Endothelial cell of umbilical vein (primary cell): ENCODE results near the gene XPO6. TPM values are rescaled to one million over a fixed set of nuclear protein-coding genes. Genes with fewer than 3 reads are reported as not detected.

Experiments
- BruUV-seq: library from RNA; stranded (reverse); fragments of 400-500 nt; replicated peaks from 2 replicates; lab custom pipeline; 2021; lab: Mats Ljungman, UMichigan
- CTCF ChIA-PET: fragments of 300-600, 350-600 bp; sonication (Branson Sonifier 250); formaldehyde crosslinking; loops from one replicate; lab custom pipeline; 2021; ENCODE audit warnings: antibody characterized with exemption, inconsistent platforms; lab: Charles Lee
- POLR2A ChIA-PET: fragments of 300-600, 350-600 bp; sonication (Branson Sonifier 250); formaldehyde crosslinking; loops from one replicate; lab custom pipeline; 2021; ENCODE audit warnings: antibody characterized with exemption, inconsistent platforms; lab: Charles Lee
- DNase-seq: peaks from one replicate; pipeline ENCODE4 v3.0.0-alpha.2; 2011; ENCODE audit warnings: low read depth, low spot score
- FAIRE-seq: peaks from 2 replicates; lab custom pipeline; 2011; peaks lifted over from hg19 to GRCh38; lab: Jason Lieb, UNC
- H2AFZ ChIP-seq: 2 replicates; pipeline ENCODE4 v1.6.0; 2012; ENCODE audit warnings: low read depth, low read length, control low read depth, inconsistent platforms
- H3K27ac ChIP-seq: 2 replicates; pipeline ENCODE4 v1.5.1; 2011; ENCODE audit warnings: low read depth, mild to moderate bottlenecking, control low read depth, low read length, moderate library complexity; ENCODE audit not compliant: insufficient read depth
- H3K27me3 ChIP-seq, 2 experiments: 2 replicates each; pipeline versions ENCODE4 v1.6.0 to v1.6.1; 2011; ENCODE audit warnings: low read length in 2 of 2, mixed read lengths in 1 of 2; ENCODE audit not compliant: control insufficient read depth in 2 of 2, insufficient read depth in 2 of 2
- H3K36me3 ChIP-seq, 2 experiments: 2 replicates in 1 of 2; 3 replicates in 1 of 2; pipeline ENCODE4 v1.5.1; 2011; ENCODE audit warnings: low read length in 2 of 2, mild to moderate bottlenecking in 1 of 2, moderate library complexity in 1 of 2; ENCODE audit not compliant: control insufficient read depth in 2 of 2, insufficient read depth in 2 of 2; ENCODE audit errors: extremely low read depth in 1 of 2
- H3K4me1 ChIP-seq: 3 replicates; pipeline ENCODE4 v1.5.1; 2011; ENCODE audit warnings: mild to moderate bottlenecking, low read length; ENCODE audit not compliant: control insufficient read depth, insufficient read depth; ENCODE audit errors: extremely low read depth
- H3K4me2 ChIP-seq: 2 replicates; pipeline ENCODE4 v1.6.1; 2011; ENCODE audit warnings: low read length, control low read depth, mixed read lengths; ENCODE audit not compliant: insufficient read depth
- H3K4me3 ChIP-seq, 3 experiments: fragments of 200-600 bp in 1 of 3; sonication (generic), shearing (Covaris generic) in 1 of 3; replicated peaks in 1 of 3; 2 replicates each; pipeline ENCODE4 v1.5.1; 2011 to 2016; ENCODE audit warnings: control low read depth in 3 of 3, low read length in 3 of 3, mild to moderate bottlenecking in 2 of 3, inconsistent platforms in 1 of 3, low read depth in 1 of 3, moderate library complexity in 1 of 3; ENCODE audit not compliant: insufficient read depth in 1 of 3
- H3K79me2 ChIP-seq: 2 replicates; pipeline ENCODE4 v1.6.0; 2012; ENCODE audit warnings: low read length, inconsistent platforms; ENCODE audit not compliant: control insufficient read depth, insufficient read depth
- H3K9ac ChIP-seq: replicated peaks from 2 replicates; pipeline ENCODE3; 2011; ENCODE audit warnings: low read length, control low read depth; ENCODE audit not compliant: insufficient read depth; ENCODE audit errors: extremely low read depth
- H3K9me1 ChIP-seq: replicated peaks from 3 replicates; pipeline ENCODE4 v1.6.0; 2011; ENCODE audit warnings: mild to moderate bottlenecking, low read length; ENCODE audit not compliant: control insufficient read depth, insufficient read depth; ENCODE audit errors: extremely low read depth
- H3K9me3 ChIP-seq: replicated peaks from 2 replicates; pipeline ENCODE4 v1.5.1; 2012; ENCODE audit warnings: low read length, inconsistent platforms; ENCODE audit not compliant: control insufficient read depth, insufficient read depth
- H4K20me1 ChIP-seq: replicated peaks from 2 replicates; pipeline ENCODE3; 2011; ENCODE audit warnings: mild to moderate bottlenecking, low read length; ENCODE audit not compliant: control insufficient read depth, insufficient read depth; ENCODE audit errors: extremely low read depth
- EZH2 ChIP-seq: IDR thresholded peaks from 2 replicates; pipeline ENCODE4 v1.6.1; 2012; ENCODE audit warnings: borderline replicate concordance, low read depth, mild to moderate bottlenecking, moderate library complexity, low read length, inconsistent platforms; ENCODE audit not compliant: severe bottlenecking
- FOS ChIP-seq: IDR thresholded peaks from 2 replicates; pipeline ENCODE4 v1.6.1; 2011; ENCODE audit warnings: mild to moderate bottlenecking, low read length, moderate library complexity, borderline replicate concordance; ENCODE audit not compliant: insufficient read depth
- GATA2 ChIP-seq: IDR thresholded peaks from 2 replicates; pipeline ENCODE4 v1.7.0; 2011; ENCODE audit warnings: low read depth, mild to moderate bottlenecking, moderate library complexity, mixed read lengths, low read length; ENCODE audit not compliant: insufficient read length, insufficient read depth
- JUN ChIP-seq: IDR thresholded peaks from 2 replicates; pipeline ENCODE4 v1.6.1; 2011; ENCODE audit warnings: borderline replicate concordance, low read depth; ENCODE audit not compliant: insufficient read length, insufficient read depth
- MYC ChIP-seq: IDR thresholded peaks from one replicate; pipeline ENCODE4 v1.6.1; 2011; ENCODE audit warnings: mild to moderate bottlenecking, low read depth, low read length
- POLR2A ChIP-seq: IDR thresholded peaks from 2 replicates; pipeline ENCODE4 v1.6.1; 2012; ENCODE audit warnings: low read depth, mild to moderate bottlenecking, control low read depth, low read length
- POLR2AphosphoS5 ChIP-seq: IDR thresholded peaks from 2 replicates; pipeline ENCODE4 v1.6.1; 2012; ENCODE audit warnings: low read depth, mild to moderate bottlenecking, control low read depth, low read length, moderate library complexity; ENCODE audit not compliant: insufficient read depth
- dilution Hi-C: fragments of 300-500 bp; cut with MboI; formaldehyde crosslinking; loops from one replicate; pipeline ENCODE4 v1.15.0; 2019; ENCODE audit warnings: low sequenced_read_pairs; ENCODE audit not compliant: extremely low pct_ligation_motif_present
- intact Hi-C: fragments of 100-400 bp; cut with micrococcal nuclease; formaldehyde crosslinking; loops from one replicate; pipeline ENCODE4 v1.10.0; 2022
- polyA plus RNA-seq, 4 experiments: library from polyadenylated mRNA; depleted of rRNA in 3 of 4; stranded (reverse) in 3 of 4; unstranded in 1 of 4; fragments of >200 nt; gene quantifications; 2 replicates each; pipeline versions ENCODE4 v1.2.1 to v1.2.3, GENCODE V29; 2011 to 2012; ENCODE audit warnings: missing spikeins in 1 of 4
- total RNA-seq: library from RNA; stranded (reverse); gene quantifications from 2 replicates; pipeline ENCODE4 v1.2.3, GENCODE V29; 2021
- TF ChIP-seq, protein P1 (sequence below): IDR thresholded peaks from 2 replicates; pipeline ENCODE4 v1.6.1; 2011; ENCODE audit not compliant: insufficient read depth, insufficient read length
- TF ChIP-seq, protein P2 (sequence below), 2 donors: IDR thresholded peaks; 1 replicate in 1 of 2; 2 replicates in 1 of 2; pipeline ENCODE4 v1.5.1; 2011; ENCODE audit warnings: low read length in 2 of 2, mild to moderate bottlenecking in 2 of 2, moderate library complexity in 2 of 2, control low read depth in 1 of 2, inconsistent platforms in 1 of 2, low read depth in 1 of 2; ENCODE audit not compliant: insufficient read depth in 1 of 2; ENCODE audit errors: extremely low read depth in 1 of 2

The XPO6 gene
- total and polyA plus RNA-seq, 2 donors (not counting 3 experiments of a cell fraction or from before 2014, with no cell fraction given), result 170 to 272 TPM

DNA sequence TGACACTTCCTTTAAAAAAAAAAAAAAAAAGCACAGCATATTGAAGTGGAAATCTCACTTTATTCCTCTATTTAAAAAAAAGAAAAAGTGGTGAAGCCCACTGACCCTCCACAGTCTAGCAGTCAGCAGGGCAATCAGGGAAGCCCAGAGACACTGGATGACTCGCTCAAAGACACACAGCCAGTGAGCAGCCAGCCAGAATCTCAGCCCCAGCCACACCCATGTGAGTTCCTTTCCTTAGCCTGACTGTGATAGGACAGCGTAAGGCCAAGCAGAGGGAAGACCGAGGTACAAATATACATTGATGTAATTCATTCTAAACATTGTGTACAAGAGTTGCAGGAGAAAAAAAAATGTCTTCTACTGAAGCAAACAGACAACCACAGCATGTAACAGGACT lies 22.5 kb downstream of the XPO6 start:
- intact Hi-C loops, result no loop called here
- no peak for FAIRE-seq
- ChIA-PET POLR2A (no interaction called here), CTCF (interaction anchor here (0.6 to 1.1 kb wide), 3 partner anchors 21 to 58 kb away, joined by 3 to 4 read pairs (median 3); no protein-coding TSS in a partner anchor)
- no peak overlapping the region for H3K9ac ChIP-seq
- no peak overlapping the region for H3K27ac ChIP-seq
- peaks cover 11% of the 10 kb centered on the region for H4K20me1 ChIP-seq
- dilution Hi-C loops, result no loop called here
- H3K4me1 ChIP-seq, result peaks cover 10% of the 10 kb centered on the region
- no peak overlapping the region for H2AFZ ChIP-seq
- H3K9me1 ChIP-seq, result peaks cover 3% of the 10 kb centered on the region
- H3K4me3 ChIP-seq, result no peak overlapping the region
- H3K27me3 ChIP-seq, result no peaks in the 10 kb centered on the region
- BruUV-seq, result no TSS peak
- H3K9me3 ChIP-seq, result no peaks in the 10 kb centered on the region
- DNase-seq, result no peak
- peaks cover 2% of the 10 kb centered on the region in 2 experiments for H3K36me3 ChIP-seq
- TF ChIP-seq GATA2, result no peak
- TF ChIP-seq POLR2A, result no peak
- H3K79me2 ChIP-seq, result peaks cover 99% of the 10 kb centered on the region
- no peak overlapping the region for H3K4me2 ChIP-seq

DNA sequence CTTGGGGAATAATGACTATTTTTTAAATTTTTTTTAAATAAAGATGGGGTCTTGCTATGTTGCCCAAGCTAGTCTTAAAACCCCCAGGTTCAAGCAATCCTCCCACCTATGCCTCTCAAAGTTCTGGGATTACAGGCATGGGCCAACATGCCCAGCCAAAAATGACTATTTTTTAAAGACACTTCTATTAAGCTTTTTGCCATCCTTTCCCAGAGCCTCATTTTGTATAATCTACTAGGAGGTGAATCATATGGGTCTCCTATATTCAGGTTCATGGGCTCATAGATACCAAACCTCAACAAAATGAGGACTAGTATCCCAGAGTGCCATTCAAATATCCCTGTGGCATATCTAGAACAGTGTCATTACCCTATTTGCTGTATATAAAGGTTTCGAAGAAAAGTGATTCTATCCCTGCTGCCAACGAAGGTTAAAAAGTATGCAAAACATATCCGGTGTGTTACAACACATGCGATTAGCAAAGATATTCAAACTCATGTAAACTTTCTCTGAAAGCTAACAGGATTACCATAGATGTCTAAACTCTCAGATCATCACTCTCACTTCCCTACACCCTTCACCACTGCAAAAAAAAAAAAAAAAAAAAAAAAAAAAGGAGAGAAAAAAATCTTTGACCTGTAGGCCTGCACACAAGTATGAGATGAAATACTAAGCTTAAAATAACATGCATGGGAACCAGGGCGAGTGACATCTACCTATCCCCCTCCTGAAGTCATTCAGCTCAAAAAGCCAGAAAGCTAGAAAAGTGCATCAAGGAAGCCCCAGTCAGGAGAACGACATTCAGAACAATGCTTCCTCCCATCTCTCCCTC lies 23.5 kb downstream of the XPO6 start:
- Histone ChIP-seq H3K27ac (no peak overlapping the region), H3K4me1 (peaks cover 2% of the 10 kb centered on the region), H3K9ac (no peak overlapping the region), H4K20me1 (peaks cover 11% of the 10 kb centered on the region), H3K9me3 (no peaks in the 10 kb centered on the region), H3K27me3 (no peaks in the 10 kb centered on the region), H2AFZ (no peak overlapping the region), H3K4me3 (no peak overlapping the region), H3K9me1 (peaks cover 3% of the 10 kb centered on the region), H3K79me2 (peaks cover 99% of the 10 kb centered on the region), H3K4me2 (no peak overlapping the region), H3K36me3 (peaks cover 2% of the 10 kb centered on the region in 2 experiments)
- dilution Hi-C loops (no loop called here), intact Hi-C loops (no loop called here)
- no peak for FAIRE-seq
- POLR2A ChIA-PET, result no interaction called here
- DNase-seq, result no peak
- CTCF ChIA-PET, result interaction anchor here (0.6 to 1.1 kb wide), 3 partner anchors 20 to 57 kb away, joined by 3 to 4 read pairs (median 3); no protein-coding TSS in a partner anchor
- BruUV-seq, result no TSS peak
- no peak for TF ChIP-seq FOS
- TF ChIP-seq, protein P1, sequence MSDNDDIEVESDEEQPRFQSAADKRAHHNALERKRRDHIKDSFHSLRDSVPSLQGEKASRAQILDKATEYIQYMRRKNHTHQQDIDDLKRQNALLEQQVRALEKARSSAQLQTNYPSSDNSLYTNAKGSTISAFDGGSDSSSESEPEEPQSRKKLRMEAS, result no peak
- TF ChIP-seq JUN, result no peak
- no peak for TF ChIP-seq POLR2AphosphoS5
- no peak for TF ChIP-seq EZH2
- TF ChIP-seq, protein P2, sequence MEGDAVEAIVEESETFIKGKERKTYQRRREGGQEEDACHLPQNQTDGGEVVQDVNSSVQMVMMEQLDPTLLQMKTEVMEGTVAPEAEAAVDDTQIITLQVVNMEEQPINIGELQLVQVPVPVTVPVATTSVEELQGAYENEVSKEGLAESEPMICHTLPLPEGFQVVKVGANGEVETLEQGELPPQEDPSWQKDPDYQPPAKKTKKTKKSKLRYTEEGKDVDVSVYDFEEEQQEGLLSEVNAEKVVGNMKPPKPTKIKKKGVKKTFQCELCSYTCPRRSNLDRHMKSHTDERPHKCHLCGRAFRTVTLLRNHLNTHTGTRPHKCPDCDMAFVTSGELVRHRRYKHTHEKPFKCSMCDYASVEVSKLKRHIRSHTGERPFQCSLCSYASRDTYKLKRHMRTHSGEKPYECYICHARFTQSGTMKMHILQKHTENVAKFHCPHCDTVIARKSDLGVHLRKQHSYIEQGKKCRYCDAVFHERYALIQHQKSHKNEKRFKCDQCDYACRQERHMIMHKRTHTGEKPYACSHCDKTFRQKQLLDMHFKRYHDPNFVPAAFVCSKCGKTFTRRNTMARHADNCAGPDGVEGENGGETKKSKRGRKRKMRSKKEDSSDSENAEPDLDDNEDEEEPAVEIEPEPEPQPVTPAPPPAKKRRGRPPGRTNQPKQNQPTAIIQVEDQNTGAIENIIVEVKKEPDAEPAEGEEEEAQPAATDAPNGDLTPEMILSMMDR (IDR thresholded peaks at IDR 0.05; ENCODE audit: extremely low read depth in 1 of 2, insufficient read depth in 1 of 2, low read depth in 1 of 2, low read length in 2 of 2), result no peak
- TF ChIP-seq POLR2A, result no peak
- TF ChIP-seq GATA2, result no peak
- TF ChIP-seq MYC, result no peak
